ENCODE results near the gene POTEG. TPM values are rescaled to one million over a fixed set of nuclear protein-coding genes. Genes with fewer than 3 reads are reported as not detected.
"Not testable (repeated sequence)": the region's sequence is repeated elsewhere in the genome, so short reads cannot be mapped to it uniquely, and the experiment has no call there.

The POTEG gene
- total RNA-seq, 2 experiments from 2014 or later = not detected

- H3K27me3 Mint-ChIP-seq; H3K4me3 Mint-ChIP-seq; H3K27ac Mint-ChIP-seq; POLR2A ChIA-PET; H3K9me3 Mint-ChIP-seq; H3K4me1 Mint-ChIP-seq; ATAC-seq (ENCODE audit: low read depth); H3K36me3 Mint-ChIP-seq; DNase-seq: not testable (repeated sequence)
Observed at GRCh38 chr14:19390230-19390629, 43.9 kb downstream of the POTEG start.

GRCh38 chr14:19388741-19389140, 45.4 kb downstream of the POTEG start:
- ATAC-seq (ENCODE audit: low read depth) = not testable (repeated sequence)

GRCh38 chr14:19386996-19387395, 47.1 kb downstream of the POTEG start:
- ATAC-seq (ENCODE audit: low read depth); H3K27me3 Mint-ChIP-seq; H3K9me3 Mint-ChIP-seq; H3K4me3 Mint-ChIP-seq; H3K4me1 Mint-ChIP-seq; DNase-seq; H3K36me3 Mint-ChIP-seq; POLR2A ChIA-PET; H3K27ac Mint-ChIP-seq: not testable (repeated sequence)

More at GRCh38 chr14:19388741-19389140, 45.4 kb downstream of the POTEG start:
- H3K27ac Mint-ChIP-seq, H3K27me3 Mint-ChIP-seq, H3K4me3 Mint-ChIP-seq, H3K9me3 Mint-ChIP-seq, POLR2A ChIA-PET, H3K36me3 Mint-ChIP-seq, DNase-seq, H3K4me1 Mint-ChIP-seq: not testable (repeated sequence)

GRCh38 chr14:19386309-19386708, 47.8 kb downstream of the POTEG start:
- H3K9me3 Mint-ChIP-seq; H3K27me3 Mint-ChIP-seq; H3K27ac Mint-ChIP-seq; DNase-seq; POLR2A ChIA-PET; H3K4me1 Mint-ChIP-seq; ATAC-seq (ENCODE audit: low read depth); H3K36me3 Mint-ChIP-seq; H3K4me3 Mint-ChIP-seq: not testable (repeated sequence)

GRCh38 chr14:19384088-19384781, 49.9 kb downstream of the POTEG start:
- H3K36me3 Mint-ChIP-seq; DNase-seq; H3K4me1 Mint-ChIP-seq; H3K27ac Mint-ChIP-seq; ATAC-seq (ENCODE audit: low read depth); POLR2A ChIA-PET; H3K9me3 Mint-ChIP-seq; H3K4me3 Mint-ChIP-seq; H3K27me3 Mint-ChIP-seq: not testable (repeated sequence)

GRCh38 chr14:19383008-19383584, 51.0 kb downstream of the POTEG start:
- H3K27me3 Mint-ChIP-seq; H3K9me3 Mint-ChIP-seq; ATAC-seq (ENCODE audit: low read depth); H3K27ac Mint-ChIP-seq; H3K4me1 Mint-ChIP-seq; POLR2A ChIA-PET; DNase-seq; H3K4me3 Mint-ChIP-seq; H3K36me3 Mint-ChIP-seq: not testable (repeated sequence)

GRCh38 chr14:19380137-19380536, 54.0 kb downstream of the POTEG start:
- POLR2A ChIA-PET; H3K9me3 Mint-ChIP-seq; H3K27ac Mint-ChIP-seq; ATAC-seq (ENCODE audit: low read depth); DNase-seq; H3K4me1 Mint-ChIP-seq; H3K36me3 Mint-ChIP-seq; H3K4me3 Mint-ChIP-seq; H3K27me3 Mint-ChIP-seq: not testable (repeated sequence)

- H3K36me3 Mint-ChIP-seq; ATAC-seq (ENCODE audit: low read depth); POLR2A ChIA-PET; H3K9me3 Mint-ChIP-seq; H3K4me3 Mint-ChIP-seq; H3K4me1 Mint-ChIP-seq; DNase-seq; H3K27me3 Mint-ChIP-seq; H3K27ac Mint-ChIP-seq: not testable (repeated sequence)
Observed at GRCh38 chr14:19374451-19374903, 59.7 kb downstream of the POTEG start.

GRCh38 chr14:19372813-19373500, 61.2 kb downstream of the POTEG start:
- H3K27me3 Mint-ChIP-seq; H3K4me3 Mint-ChIP-seq; H3K36me3 Mint-ChIP-seq; POLR2A ChIA-PET; DNase-seq; H3K27ac Mint-ChIP-seq; H3K4me1 Mint-ChIP-seq; H3K9me3 Mint-ChIP-seq; ATAC-seq (ENCODE audit: low read depth): not testable (repeated sequence)

- ATAC-seq (ENCODE audit: low read depth); POLR2A ChIA-PET; DNase-seq; H3K4me1 Mint-ChIP-seq; H3K36me3 Mint-ChIP-seq; H3K9me3 Mint-ChIP-seq; H3K27me3 Mint-ChIP-seq; H3K27ac Mint-ChIP-seq; H3K4me3 Mint-ChIP-seq: not testable (repeated sequence)
Observed at GRCh38 chr14:19371767-19372166, 62.4 kb downstream of the POTEG start.

- H3K27me3 Mint-ChIP-seq; DNase-seq; H3K4me1 Mint-ChIP-seq; H3K9me3 Mint-ChIP-seq; H3K36me3 Mint-ChIP-seq; ATAC-seq (ENCODE audit: low read depth); POLR2A ChIA-PET; H3K27ac Mint-ChIP-seq; H3K4me3 Mint-ChIP-seq: not testable (repeated sequence)
Observed at GRCh38 chr14:19362803-19363202, 71.3 kb downstream of the POTEG start.

GRCh38 chr14:19362323-19362722, 71.8 kb downstream of the POTEG start:
- H3K27me3 Mint-ChIP-seq; H3K36me3 Mint-ChIP-seq; H3K9me3 Mint-ChIP-seq; H3K4me1 Mint-ChIP-seq; ATAC-seq (ENCODE audit: low read depth); H3K4me3 Mint-ChIP-seq; H3K27ac Mint-ChIP-seq; POLR2A ChIA-PET; DNase-seq: not testable (repeated sequence)

- H3K4me3 Mint-ChIP-seq; H3K27ac Mint-ChIP-seq; H3K4me1 Mint-ChIP-seq; H3K27me3 Mint-ChIP-seq; DNase-seq; POLR2A ChIA-PET; H3K36me3 Mint-ChIP-seq; ATAC-seq (ENCODE audit: low read depth); H3K9me3 Mint-ChIP-seq: not testable (repeated sequence)
Observed at GRCh38 chr14:19361636-19362253, 72.4 kb downstream of the POTEG start.
